H1 (cell line): ENCODE results near the gene PLA1A. TPM values are rescaled to one million over a fixed set of nuclear protein-coding genes. Genes with fewer than 3 reads are reported as not detected.

Experiments used
- CTCF ChIA-PET: fragments of 300-600 bp; sonication (Branson Sonifier 250); formaldehyde crosslinking; loops from one replicate; lab custom pipeline; 2021; ENCODE audit not compliant: partially characterized antibody; lab: Charles Lee
- POLR2A ChIA-PET: fragments of 300-600 bp; sonication (Branson Sonifier 250); formaldehyde crosslinking; loops from one replicate; lab custom pipeline; 2021; ENCODE audit warnings: inconsistent platforms; ENCODE audit not compliant: partially characterized antibody; lab: Charles Lee
- DNase-seq, 2 experiments: peaks; one replicate each; pipeline versions ENCODE4 v3.0.0 to v3.0.0-alpha.2; 2010 to 2022; ENCODE audit warnings: low spot score in 2 of 2, low read depth in 1 of 2, mixed read lengths in 1 of 2
- FAIRE-seq: peaks from 2 replicates; lab custom pipeline; 2011; peaks lifted over from hg19 to GRCh38; lab: Jason Lieb, UNC
- H2AFZ ChIP-seq: 2 replicates; pipeline ENCODE4 v1.8.1; 2012; ENCODE audit warnings: low read length, inconsistent platforms
- H2AK5ac ChIP-seq: 2 replicates; pipeline ENCODE4 v1.6.1; 2013; ENCODE audit warnings: low read depth, low read length
- H2BK120ac ChIP-seq: replicated peaks from 2 replicates; pipeline ENCODE3; 2013; ENCODE audit warnings: low read depth, low read length, inconsistent platforms
- H2BK12ac ChIP-seq: 2 replicates; pipeline ENCODE4 v1.6.1; 2013; ENCODE audit warnings: low read depth, low read length
- H2BK15ac ChIP-seq: 2 replicates; pipeline ENCODE4 v1.6.1; 2013; ENCODE audit warnings: low read length
- H2BK20ac ChIP-seq: 2 replicates; pipeline ENCODE4 v1.6.1; 2013; ENCODE audit warnings: low read length
- H2BK5ac ChIP-seq: 2 replicates; pipeline ENCODE4 v1.6.1; 2013; ENCODE audit warnings: low read depth, low read length
- H3K14ac ChIP-seq: 2 replicates; pipeline ENCODE4 v1.6.1; 2013; ENCODE audit warnings: inconsistent platforms; ENCODE audit not compliant: insufficient read length
- H3K18ac ChIP-seq: 2 replicates; pipeline ENCODE4 v1.6.1; 2013; ENCODE audit warnings: low read length; ENCODE audit errors: extremely low read depth
- H3K23ac ChIP-seq: 2 replicates; pipeline ENCODE4 v1.6.1; 2013; ENCODE audit warnings: inconsistent platforms; ENCODE audit not compliant: insufficient read length
- H3K23me2 ChIP-seq: 2 replicates; pipeline ENCODE4 v1.6.1; 2013; ENCODE audit warnings: low read depth, low read length
- H3K27ac ChIP-seq: 2 replicates; pipeline ENCODE4 v1.6.1; 2011; ENCODE audit warnings: low read depth, low read length, inconsistent platforms
- H3K27me3 ChIP-seq, 4 experiments: replicated peaks in 1 of 4; 1 replicate in 1 of 4; 2 replicates in 3 of 4; pipeline versions ENCODE4 v1.6.1 to v1.8.1; 2011 to 2013; ENCODE audit warnings: low read length in 3 of 4, mild to moderate bottlenecking in 3 of 4, inconsistent platforms in 2 of 4, mixed read lengths in 2 of 4, moderate library complexity in 1 of 4; ENCODE audit not compliant: control insufficient read depth in 3 of 4, insufficient read depth in 3 of 4; ENCODE audit errors: extremely low read depth in 1 of 4
- H3K36me3 ChIP-seq, 4 experiments: 2 replicates each; pipeline versions ENCODE4 v1.6.1 to v1.8.1; 2011 to 2013; ENCODE audit warnings: mild to moderate bottlenecking in 4 of 4, low read length in 3 of 4, moderate library complexity in 2 of 4, control low read depth in 1 of 4, inconsistent platforms in 1 of 4; ENCODE audit not compliant: insufficient read depth in 4 of 4, control insufficient read depth in 2 of 4
- H3K4ac ChIP-seq: replicated peaks from 2 replicates; pipeline ENCODE3; 2013; ENCODE audit warnings: low read length, low read depth, mixed read lengths, inconsistent platforms; ENCODE audit not compliant: insufficient read length
- H3K4me1 ChIP-seq, 4 experiments: replicated peaks in 1 of 4; 1 replicate in 1 of 4; 2 replicates in 3 of 4; pipeline versions ENCODE4 v1.6.1 to v1.8.1; 2011 to 2013; ENCODE audit warnings: low read length in 3 of 4, inconsistent platforms in 2 of 4, mixed read lengths in 1 of 4; ENCODE audit not compliant: insufficient read depth in 4 of 4, control insufficient read depth in 3 of 4
- H3K4me2 ChIP-seq, 2 experiments: 2 replicates each; pipeline versions ENCODE4 v1.6.1 to v1.8.1; 2011 to 2013; ENCODE audit warnings: low read depth in 2 of 2, low read length in 2 of 2, control low read depth in 1 of 2, inconsistent platforms in 1 of 2, mild to moderate bottlenecking in 1 of 2; ENCODE audit not compliant: insufficient read depth in 1 of 2
- H3K4me3 ChIP-seq, 4 experiments: fragments of 200-600, 300-600 bp in 1 of 4; sonication (generic), shearing (Covaris generic), sonication (Bioruptor Twin) in 1 of 4; 2 replicates each; pipeline versions ENCODE4 v1.5.1 to v1.8.1; 2011 to 2016; ENCODE audit warnings: low read length in 4 of 4, low read depth in 3 of 4, control low read depth in 2 of 4, inconsistent platforms in 2 of 4, mild to moderate bottlenecking in 2 of 4, mixed read lengths in 1 of 4, moderate library complexity in 1 of 4; ENCODE audit not compliant: insufficient read depth in 2 of 4; ENCODE audit errors: extremely low read depth in 1 of 4
- H3K56ac ChIP-seq: replicated peaks from 2 replicates; pipeline ENCODE3; 2013; ENCODE audit warnings: low read depth, mild to moderate bottlenecking, mixed read lengths, low read length, inconsistent platforms; ENCODE audit not compliant: insufficient read length
- H3K79me1 ChIP-seq: 2 replicates; pipeline ENCODE4 v1.6.1; 2013; ENCODE audit warnings: low read depth, low read length, control low read depth
- H3K79me2 ChIP-seq, 2 experiments: 2 replicates each; pipeline versions ENCODE4 v1.6.1 to v1.8.1; 2012 to 2013; ENCODE audit warnings: low read length in 2 of 2, mild to moderate bottlenecking in 2 of 2, inconsistent platforms in 1 of 2; ENCODE audit not compliant: insufficient read depth in 2 of 2, control insufficient read depth in 1 of 2
- H3K9ac ChIP-seq, 4 experiments: replicated peaks in 1 of 4; 1 replicate in 1 of 4; 2 replicates in 3 of 4; pipeline versions ENCODE4 v1.6.1 to v1.8.1; 2011 to 2013; ENCODE audit warnings: low read depth in 3 of 4, low read length in 3 of 4, control low read depth in 2 of 4, mild to moderate bottlenecking in 2 of 4, moderate library complexity in 2 of 4, inconsistent platforms in 1 of 4; ENCODE audit errors: extremely low read depth in 1 of 4
- H3K9me3 ChIP-seq, 2 experiments: 2 replicates each; pipeline versions ENCODE4 v1.6.1 to v1.8.1; 2012 to 2013; ENCODE audit warnings: mild to moderate bottlenecking in 2 of 2, moderate library complexity in 2 of 2, control low read depth in 1 of 2, inconsistent platforms in 1 of 2, low read depth in 1 of 2, low read length in 1 of 2, mixed read lengths in 1 of 2; ENCODE audit not compliant: insufficient read depth in 2 of 2
- H4K20me1 ChIP-seq, 2 experiments: replicated peaks in 1 of 2; 2 replicates each; pipeline versions ENCODE3 to v1.8.1; 2011 to 2013; ENCODE audit warnings: inconsistent platforms in 2 of 2, low read length in 2 of 2, mild to moderate bottlenecking in 1 of 2; ENCODE audit not compliant: insufficient read depth in 2 of 2, control insufficient read depth in 1 of 2
- H4K5ac ChIP-seq: 2 replicates; pipeline ENCODE4 v1.6.1; 2013; ENCODE audit warnings: low read length, low read depth, mixed read lengths, inconsistent platforms; ENCODE audit not compliant: insufficient read length
- H4K8ac ChIP-seq: 2 replicates; pipeline ENCODE4 v1.8.0; 2013; ENCODE audit warnings: mild to moderate bottlenecking, moderate library complexity, low read length, inconsistent platforms; ENCODE audit not compliant: insufficient read depth; ENCODE audit errors: extremely low read depth
- H4K91ac ChIP-seq: replicated peaks from 2 replicates; pipeline ENCODE3; 2013; ENCODE audit warnings: low read length, mixed read lengths, inconsistent platforms; ENCODE audit not compliant: insufficient read length
- CEBPB ChIP-seq: IDR thresholded peaks from 2 replicates; pipeline ENCODE4 v1.6.1; 2012; ENCODE audit warnings: low read depth, low read length
- EGR1 ChIP-seq: IDR thresholded peaks from 2 replicates; pipeline ENCODE4 v1.6.1; 2011; ENCODE audit warnings: low read depth, low read length, borderline replicate concordance
- HDAC2 ChIP-seq, 2 experiments: fragments of 300-600 bp in 1 of 2; sonication (generic) in 1 of 2; IDR thresholded peaks; 2 replicates each; pipeline ENCODE4 v1.6.1; 2011 to 2012; ENCODE audit warnings: low read depth in 2 of 2, low read length in 2 of 2, mild to moderate bottlenecking in 2 of 2, moderate library complexity in 2 of 2, borderline replicate concordance in 1 of 2, inconsistent platforms in 1 of 2
- MAX ChIP-seq: IDR thresholded peaks from 2 replicates; pipeline ENCODE4 v1.6.1; 2012; ENCODE audit warnings: inconsistent platforms
- PHF8 ChIP-seq: fragments of 200-600 bp; sonication (generic); conservative IDR thresholded peaks from 2 replicates; pipeline ENCODE4 v1.7.1; 2012; ENCODE audit warnings: low read depth, mild to moderate bottlenecking, inconsistent platforms, low read length, moderate library complexity
- SIRT6 ChIP-seq: IDR thresholded peaks from one replicate; pipeline ENCODE4 v1.7.1; 2012; ENCODE audit warnings: low read length, inconsistent platforms
- SP1 ChIP-seq: IDR thresholded peaks from 2 replicates; pipeline ENCODE4 v1.6.1; 2011; ENCODE audit warnings: low read depth, low read length
- TAF7 ChIP-seq: optimal IDR thresholded peaks from 2 replicates; pipeline ENCODE3; 2011; ENCODE audit warnings: low read depth, mild to moderate bottlenecking, inconsistent platforms, low read length, moderate library complexity, borderline replicate concordance
- WGBS, 2 experiments: shearing (Covaris generic) in 1 of 2; methylation state at CpG; one replicate each; pipeline versions ENCODE4 v1.1.6 to v1.1.7; 2013 to 2015; ENCODE audit warnings: low lambda C conversion rate in 2 of 2, mixed read lengths in 2 of 2, inconsistent platforms in 1 of 2, low coverage in 1 of 2, missing lambda C conversion rate in 1 of 2; ENCODE audit not compliant: insufficient replicate concordance in 2 of 2, insufficient coverage in 1 of 2, insufficient read length in 1 of 2; ENCODE audit errors: extremely low coverage in 1 of 2, missing lambda C conversion rate in 1 of 2; 5-methylcytosine and 5-hydroxymethylcytosine counted together
- polyA plus RNA-seq, 7 experiments: library from polyadenylated mRNA; depleted of rRNA in 3 of 7; stranded (reverse) in 5 of 7; unstranded in 2 of 7; fragments of >200 nt in 5 of 7; fragments of 200-250 nt in 2 of 7; gene quantifications; 1 replicate in 5 of 7; 2 replicates in 1 of 7; 4 replicates in 1 of 7; pipeline versions ENCODE4 v1.2.1 to v1.2.3, GENCODE V29; 2011 to 2013; ENCODE audit warnings: missing spikeins in 2 of 7, mixed read lengths in 2 of 7
- total RNA-seq: library from RNA; stranded (reverse); fragmentation: NEBNext Ultra II Directional; extraction: Animal tissue kit (Norgen Biotek cat#: 25700); gene quantifications from 2 replicates; pipeline ENCODE4 v1.2.1, GENCODE V29; 2021
- TF ChIP-seq, protein P1 (sequence below): IDR thresholded peaks from 2 replicates; pipeline ENCODE4 v1.6.1; 2011; ENCODE audit warnings: low read length, improper control_type of control experiment

PLA1A gene
- total and polyA plus RNA-seq, 2 of the 8 experiments (the other 6 are each of a cell fraction or from before 2014, with no cell fraction given), result not detected

- H3K18ac ChIP-seq, result no peak overlapping the region
- H3K9ac ChIP-seq, result no peak overlapping the region
- no peaks in the 10 kb centered on the region; a peak in 1 of 4 replicates for H3K9me3 ChIP-seq
- no peak overlapping the region for H3K56ac ChIP-seq
- H2AK5ac ChIP-seq, result no peak overlapping the region
- no peak overlapping the region for H3K4me3 ChIP-seq
- DNase-seq (no peak), FAIRE-seq (no peak)
- no peak overlapping the region for H2BK12ac ChIP-seq
- H3K14ac ChIP-seq, result no peak overlapping the region
- H3K23me2 ChIP-seq, result peaks cover 6% of the 10 kb centered on the region
- H4K20me1 ChIP-seq, result no peaks in the 10 kb centered on the region
- no peak overlapping the region for H4K8ac ChIP-seq
- H2BK15ac ChIP-seq, result no peak overlapping the region
- H2BK120ac ChIP-seq, result no peak overlapping the region
- H3K4me1 ChIP-seq, result no peaks in the 10 kb centered on the region
- H2BK5ac ChIP-seq, result no peak overlapping the region
- H3K27ac ChIP-seq, result no peak overlapping the region
- TF ChIP-seq TAF7 (no peak), CEBPB (no peak), HDAC2 (IDR thresholded peaks at IDR 0.05; ENCODE audit: borderline replicate concordance in 1 of 2, low read depth in 2 of 2, low read length in 2 of 2) (no peak), SIRT6 (no peak), SP1 (no peak), MAX (no peak), PHF8 (no peak), EGR1 (no peak)
- TF ChIP-seq, protein P1, sequence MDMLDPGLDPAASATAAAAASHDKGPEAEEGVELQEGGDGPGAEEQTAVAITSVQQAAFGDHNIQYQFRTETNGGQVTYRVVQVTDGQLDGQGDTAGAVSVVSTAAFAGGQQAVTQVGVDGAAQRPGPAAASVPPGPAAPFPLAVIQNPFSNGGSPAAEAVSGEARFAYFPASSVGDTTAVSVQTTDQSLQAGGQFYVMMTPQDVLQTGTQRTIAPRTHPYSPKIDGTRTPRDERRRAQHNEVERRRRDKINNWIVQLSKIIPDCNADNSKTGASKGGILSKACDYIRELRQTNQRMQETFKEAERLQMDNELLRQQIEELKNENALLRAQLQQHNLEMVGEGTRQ, result no peak
- no peak overlapping the region for H4K91ac ChIP-seq
- H2AFZ ChIP-seq, result no peak overlapping the region
- no peak overlapping the region for H4K5ac ChIP-seq
- H3K79me2 ChIP-seq, result peaks cover 0 to 18% of the 10 kb centered on the region in 2 experiments; a peak in 2 of 4 replicates
- peaks cover 0 to 34% (median 21%) of the 10 kb centered on the region in 4 experiments; a peak in 6 of 8 replicates for H3K36me3 ChIP-seq
- H3K4me2 ChIP-seq, result no peak overlapping the region
- WGBS, 2 experiments, result 90% methylated on average over 2 of the region's 2 CpGs; no CpG with 5 or more reads in 1 of the 2 experiments
- H3K79me1 ChIP-seq, result no peaks in the 10 kb centered on the region
- no peaks in the 10 kb centered on the region for H3K27me3 ChIP-seq
- ChIA-PET POLR2A (interaction anchor here (2.3 kb wide), 1 partner anchor 10 kb away, joined by 12 read pairs; no protein-coding TSS in a partner anchor), CTCF (interaction anchor here (0.9 to 2.5 kb wide), 6 partner anchors 16 to 431 kb away, joined by 3 to 8 read pairs (median 4); no protein-coding TSS in a partner anchor)
- no peak overlapping the region for H3K23ac ChIP-seq
- no peak overlapping the region for H2BK20ac ChIP-seq
- no peak overlapping the region for H3K4ac ChIP-seq
Measured at GRCh38 chr3:119672776-119673175, 75.1 kb downstream of the PLA1A start.
